ENCODE measurements around the gene DAPP1. TPM values are rescaled to one million over a fixed set of nuclear protein-coding genes. Genes with fewer than 3 reads are reported as not detected.

The DAPP1 gene
- total RNA-seq, 1 donor from 2014 or later, result 15.1 TPM

- DNase-seq (no peak), ATAC-seq (no peak)
- intact Hi-C loops (cut with DNase I), result no loop called here
- Histone ChIP-seq H3K36me3 (no peaks in the 10 kb centered on the region), H3K27me3 (ENCODE audit: low read depth) (no peaks in the 10 kb centered on the region), H3K9me3 (no peaks in the 10 kb centered on the region), H3K4me3 (no peak overlapping the region), H3K4me1 (no peaks in the 10 kb centered on the region), H3K27ac (no peak overlapping the region)
- no peak for TF ChIP-seq CTCF (IDR thresholded peaks at IDR 0.05)
These were observed 24.5 kb downstream of the DAPP1 start for GRCh38 chr4:99841129-99841528.

GRCh38 chr4:99843413-99843812, 26.8 kb downstream of the DAPP1 start:
- intact Hi-C loops (cut with DNase I), result no loop called here
- ATAC-seq (no peak), DNase-seq (no peak)
- Histone ChIP-seq H3K9me3 (no peaks in the 10 kb centered on the region), H3K4me3 (no peak overlapping the region), H3K4me1 (peaks cover 6% of the 10 kb centered on the region), H3K27me3 (ENCODE audit: low read depth) (no peaks in the 10 kb centered on the region), H3K36me3 (no peaks in the 10 kb centered on the region), H3K27ac (no peak overlapping the region)
- TF ChIP-seq CTCF (IDR thresholded peaks at IDR 0.05), result no peak

- Histone ChIP-seq H3K4me3 (no peak overlapping the region), H3K9me3 (no peaks in the 10 kb centered on the region), H3K36me3 (no peaks in the 10 kb centered on the region), H3K27ac (no peak overlapping the region), H3K27me3 (ENCODE audit: low read depth) (no peaks in the 10 kb centered on the region), H3K4me1 (peaks cover 6% of the 10 kb centered on the region)
- no peak for TF ChIP-seq CTCF (IDR thresholded peaks at IDR 0.05)
- DNase-seq, result no peak
- ATAC-seq, result no peak
- intact Hi-C loops (cut with DNase I), result no loop called here
These were observed 27.4 kb downstream of the DAPP1 start for GRCh38 chr4:99844048-99844447.

GRCh38 chr4:99845179-99845578, 28.6 kb downstream of the DAPP1 start:
- no peak for ATAC-seq
- H3K9me3 ChIP-seq, result no peaks in the 10 kb centered on the region
- H3K4me1 ChIP-seq, result peaks cover 6% of the 10 kb centered on the region
- no peaks in the 10 kb centered on the region for H3K36me3 ChIP-seq
- intact Hi-C loops (cut with DNase I), result no loop called here
- H3K27me3 ChIP-seq (ENCODE audit: low read depth), result no peaks in the 10 kb centered on the region
- no peak for TF ChIP-seq CTCF (IDR thresholded peaks at IDR 0.05)
- DNase-seq, result no peak
- no peak overlapping the region for H3K27ac ChIP-seq
- no peak overlapping the region for H3K4me3 ChIP-seq

GRCh38 chr4:99845708-99846469, 29.3 kb downstream of the DAPP1 start:
- Histone ChIP-seq H3K9me3 (no peaks in the 10 kb centered on the region), H3K27me3 (ENCODE audit: low read depth) (no peaks in the 10 kb centered on the region), H3K27ac (no peak overlapping the region), H3K4me3 (no peak overlapping the region), H3K4me1 (peaks cover 6% of the 10 kb centered on the region), H3K36me3 (no peaks in the 10 kb centered on the region)
- DNase-seq (no peak), ATAC-seq (peak; percentile 9 to 35)
- intact Hi-C loops (cut with DNase I), result no loop called here
- TF ChIP-seq CTCF (IDR thresholded peaks at IDR 0.05), result no peak

All from lower lobe of right lung (tissue), 2 donors.